MM.1S (cell line): ENCODE measurements around the gene ATP8B4.

Experiments used
- DNase-seq: peaks from one replicate; pipeline ENCODE4 v3.0.0-alpha.2; 2015
- H2AFZ ChIP-seq: fragments of 300-600 bp; sonication (generic); 2 replicates; pipeline ENCODE4 v1.6.0; 2016; ENCODE audit warnings: antibody characterized with exemption, low read length
- H3F3A ChIP-seq: fragments of 300-600 bp; sonication (generic); 2 replicates; pipeline ENCODE4 v1.6.1; 2016; ENCODE audit warnings: mild to moderate bottlenecking, antibody characterized with exemption, low read length, moderate library complexity, mixed read lengths; ENCODE audit not compliant: insufficient read depth
- H3K27ac ChIP-seq: fragments of 300-600 bp; sonication (generic); 2 replicates; pipeline ENCODE4 v1.5.1; 2016; ENCODE audit warnings: mild to moderate bottlenecking, low read length
- H3K27me3 ChIP-seq: fragments of 300-600 bp; sonication (generic); replicated peaks from 2 replicates; pipeline ENCODE4 v1.6.0; 2016; ENCODE audit warnings: low read length; ENCODE audit not compliant: insufficient read depth
- H3K36me3 ChIP-seq: fragments of 300-600 bp; sonication (generic); replicated peaks from 2 replicates; pipeline ENCODE4 v1.6.1; 2016; ENCODE audit warnings: mild to moderate bottlenecking, low read length, mixed read lengths; ENCODE audit not compliant: insufficient read depth
- H3K4me1 ChIP-seq: fragments of 300-600 bp; sonication (generic); 2 replicates; pipeline ENCODE4 v1.6.1; 2016; ENCODE audit warnings: low read length, mixed read lengths
- H3K4me2 ChIP-seq: fragments of 300-600 bp; sonication (generic); 2 replicates; pipeline ENCODE4 v1.6.0; 2016; ENCODE audit warnings: low read depth, low read length
- H3K4me3 ChIP-seq: fragments of 300-600 bp; sonication (generic); 2 replicates; pipeline ENCODE4 v1.5.1; 2016; ENCODE audit warnings: low read length, mixed read lengths
- H3K79me2 ChIP-seq: fragments of 300-600 bp; sonication (generic); 2 replicates; pipeline ENCODE4 v1.6.1; 2016; ENCODE audit warnings: mixed run types, low read length, mixed read lengths
- H3K9ac ChIP-seq: fragments of 300-600 bp; sonication (generic); 2 replicates; pipeline ENCODE4 v1.6.1; 2016; ENCODE audit warnings: low read length, mixed read lengths
- H3K9me2 ChIP-seq: fragments of 300-600 bp; sonication (generic); replicated peaks from 2 replicates; pipeline ENCODE4 v1.6.1; 2016; ENCODE audit warnings: mild to moderate bottlenecking, low read length, mixed read lengths; ENCODE audit not compliant: insufficient read depth
- H3K9me3 ChIP-seq: fragments of 300-600 bp; sonication (generic); replicated peaks from 2 replicates; pipeline ENCODE4 v1.6.1; 2016; ENCODE audit warnings: mild to moderate bottlenecking, low read length, mixed read lengths; ENCODE audit not compliant: insufficient read depth
- H4K20me1 ChIP-seq: fragments of 300-600 bp; sonication (generic); 2 replicates; pipeline ENCODE4 v1.6.1; 2016; ENCODE audit warnings: mild to moderate bottlenecking, low read length, moderate library complexity, mixed read lengths; ENCODE audit not compliant: insufficient read depth
- CTCF ChIP-seq: fragments of 300-600 bp; sonication (generic); IDR thresholded peaks from 2 replicates; pipeline ENCODE4 v1.5.1; 2016; ENCODE audit warnings: antibody characterized with exemption, low read length, mixed read lengths
- EZH2 ChIP-seq: fragments of 300-600 bp; sonication (generic); optimal IDR thresholded peaks from 2 replicates; pipeline ENCODE3; 2017; ENCODE audit warnings: low read depth, mild to moderate bottlenecking, antibody characterized with exemption, low read length, mixed read lengths
- EZH2phosphoT487 ChIP-seq: fragments of 300-600 bp; sonication (generic); IDR thresholded peaks from 2 replicates; pipeline ENCODE4 v1.6.1; 2018; ENCODE audit warnings: antibody characterized with exemption, low read length

ATP8B4 gene

GRCh38 chr15:50016951-50017350 is 102.1 kb downstream of the ATP8B4 start:
- TF ChIP-seq CTCF: no peak
- no peak for TF ChIP-seq EZH2
- TF ChIP-seq EZH2phosphoT487: no peak
- Histone ChIP-seq H2AFZ (no peak overlapping the region), H3K9me3 (no peaks in the 10 kb centered on the region), H3K4me2 (no peak overlapping the region), H4K20me1 (no peaks in the 10 kb centered on the region), H3K4me1 (no peaks in the 10 kb centered on the region), H3K79me2 (no peaks in the 10 kb centered on the region), H3K27ac (no peak overlapping the region), H3K36me3 (no peaks in the 10 kb centered on the region), H3K9ac (no peak overlapping the region), H3K9me2 (no peaks in the 10 kb centered on the region), H3F3A (no peaks in the 10 kb centered on the region), H3K27me3 (no peaks in the 10 kb centered on the region), H3K4me3 (no peak overlapping the region)
- no peak for DNase-seq

- H3K4me2 ChIP-seq: no peak overlapping the region
- H2AFZ ChIP-seq: no peak overlapping the region
- no peak overlapping the region for H3K9ac ChIP-seq
- no peak overlapping the region for H3K27ac ChIP-seq
- H3K79me2 ChIP-seq: no peaks in the 10 kb centered on the region
- H3K36me3 ChIP-seq: no peaks in the 10 kb centered on the region
- peaks cover 5% of the 10 kb centered on the region for H3F3A ChIP-seq
- TF ChIP-seq CTCF (no peak), EZH2 (no peak), EZH2phosphoT487 (no peak)
- H3K4me3 ChIP-seq: no peak overlapping the region
- peaks cover 8% of the 10 kb centered on the region for H3K4me1 ChIP-seq
- no peaks in the 10 kb centered on the region for H4K20me1 ChIP-seq
- H3K9me3 ChIP-seq: no peaks in the 10 kb centered on the region
- H3K27me3 ChIP-seq: no peaks in the 10 kb centered on the region
- DNase-seq: no peak
- no peaks in the 10 kb centered on the region for H3K9me2 ChIP-seq
Measured at GRCh38 chr15:50012790-50013189, 106.2 kb downstream of the ATP8B4 start.

GRCh38 chr15:50009634-50010033 is 109.4 kb downstream of the ATP8B4 start:
- peaks cover 5% of the 10 kb centered on the region for H3F3A ChIP-seq
- H3K27ac ChIP-seq: peak overlapping the region; percentile 39; the same call in 1 of the 2 replicates
- H3K9me2 ChIP-seq: no peaks in the 10 kb centered on the region
- no peaks in the 10 kb centered on the region for H4K20me1 ChIP-seq
- H2AFZ ChIP-seq: no peak overlapping the region; the same call in 1 of the 2 replicates
- H3K9ac ChIP-seq: no peak overlapping the region
- H3K4me1 ChIP-seq: peaks cover 8% of the 10 kb centered on the region
- TF ChIP-seq EZH2: no peak
- no peak for TF ChIP-seq EZH2phosphoT487
- no peak for TF ChIP-seq CTCF
- no peak overlapping the region for H3K4me3 ChIP-seq
- no peaks in the 10 kb centered on the region for H3K79me2 ChIP-seq
- H3K27me3 ChIP-seq: no peaks in the 10 kb centered on the region
- peak overlapping the region; percentile 57 for H3K4me2 ChIP-seq
- DNase-seq: peak; percentile 80
- H3K9me3 ChIP-seq: no peaks in the 10 kb centered on the region
- no peaks in the 10 kb centered on the region for H3K36me3 ChIP-seq
